GM18498 (cell line): ENCODE measurements around the gene S1PR4.
"Not testable (repeated sequence)": the region's sequence is repeated elsewhere in the genome, so short reads cannot be mapped to it uniquely, and the experiment has no call there.

Experiments
- ATAC-seq: cut with Tn5 transposase; IDR thresholded peaks from one replicate; pipeline ENCODE4 v1.9.1; 2021; ENCODE audit warnings: mild to moderate bottlenecking, moderate library complexity; ENCODE audit not compliant: unreplicated experiment

S1PR4 gene

GRCh38 chr19:3192684-3193083 lies 14.1 kb downstream of the S1PR4 start:
- no peak for ATAC-seq

DNA sequence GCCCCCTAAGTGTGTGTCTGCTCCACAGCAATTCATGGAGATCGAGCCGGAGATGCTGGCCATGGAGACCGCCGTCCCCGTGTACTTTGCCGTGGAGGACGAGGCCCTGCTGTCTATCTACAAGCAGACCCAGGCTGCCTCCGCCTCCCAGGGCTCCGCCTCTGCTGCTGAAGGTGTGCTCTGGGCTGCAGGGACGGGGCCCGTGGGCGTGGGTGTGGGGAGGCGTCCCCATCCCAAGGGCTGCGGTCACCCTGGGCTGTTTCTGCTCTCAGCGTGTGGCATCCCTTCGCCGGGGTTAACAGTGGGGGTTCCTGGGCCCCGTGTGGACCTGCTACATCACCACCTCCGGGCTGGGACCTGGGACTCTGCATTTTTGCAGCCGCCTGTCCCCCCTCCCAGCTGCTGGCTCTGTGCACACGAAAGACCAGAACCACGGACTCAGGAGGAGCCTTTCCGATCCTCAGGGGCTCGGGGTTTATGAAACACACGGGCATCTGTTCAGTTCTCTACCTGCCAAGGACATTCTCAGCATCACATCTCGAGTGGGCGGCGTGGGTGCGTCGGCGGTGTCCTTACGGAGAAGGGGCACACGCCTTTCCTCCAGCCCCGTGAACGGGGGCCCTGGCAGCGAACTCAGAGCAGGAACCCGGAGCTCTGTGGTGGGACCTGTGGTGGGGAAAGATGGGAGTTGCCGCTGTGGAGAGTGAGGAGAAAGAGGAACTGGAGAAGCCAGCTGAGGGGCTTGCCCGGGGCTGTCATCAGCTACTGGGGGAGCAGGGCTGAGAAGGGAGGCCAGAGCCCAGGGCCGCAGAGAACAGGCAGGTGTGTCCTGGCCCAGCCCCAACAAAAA lies 14.9 kb downstream of the S1PR4 start:
- ATAC-seq = no peak

DNA sequence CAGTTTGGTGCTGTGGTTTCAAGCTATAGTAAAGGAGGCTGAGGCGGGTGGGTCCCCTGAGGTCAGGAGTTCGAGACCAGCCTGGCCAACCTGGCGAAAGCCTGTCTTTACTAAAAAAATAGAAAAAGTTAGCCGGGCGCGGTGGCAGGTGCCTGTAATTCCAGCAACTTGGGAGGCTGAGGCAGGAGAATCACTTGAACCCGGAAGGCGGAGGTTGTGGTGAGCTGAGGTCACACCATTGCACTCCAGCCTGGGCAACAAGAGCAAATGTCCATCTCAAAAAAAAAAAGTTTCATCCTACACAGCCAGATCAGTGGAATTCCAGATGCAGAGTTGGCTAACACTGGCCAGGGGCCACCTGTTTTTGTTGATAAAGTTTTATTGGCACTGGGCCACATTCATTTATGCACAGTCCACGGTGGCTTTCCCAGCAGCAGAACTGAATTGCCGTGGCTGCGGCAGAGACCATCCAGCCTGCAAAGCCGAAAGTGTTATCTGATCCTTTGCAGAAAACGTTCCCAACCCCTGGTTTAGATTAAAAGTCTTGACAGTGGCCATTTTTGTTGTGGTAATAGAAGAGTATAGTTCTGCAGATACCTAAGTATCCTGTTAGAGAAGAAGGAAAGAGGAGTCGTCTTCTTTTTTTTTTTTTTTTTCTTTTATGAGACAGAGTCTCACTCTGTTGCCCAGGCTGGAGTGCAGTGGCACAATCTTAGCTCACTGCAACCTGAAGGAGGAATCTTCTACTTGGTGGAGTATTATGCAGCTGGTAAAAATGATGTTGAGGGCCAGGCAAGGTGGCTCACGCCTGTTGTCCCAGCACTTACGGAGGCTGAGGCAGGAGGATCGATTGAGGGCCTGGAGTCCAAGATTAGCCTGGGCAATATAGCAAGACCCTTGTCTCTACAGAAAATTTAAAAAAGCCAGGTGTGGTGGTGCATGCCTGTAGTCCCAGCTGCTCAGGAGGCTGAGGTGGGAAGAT lies 15.8 kb downstream of the S1PR4 start:
- ATAC-seq = no peak

- no peak for ATAC-seq
Measured at GRCh38 chr19:3196064-3196932, 17.7 kb downstream of the S1PR4 start.

DNA sequence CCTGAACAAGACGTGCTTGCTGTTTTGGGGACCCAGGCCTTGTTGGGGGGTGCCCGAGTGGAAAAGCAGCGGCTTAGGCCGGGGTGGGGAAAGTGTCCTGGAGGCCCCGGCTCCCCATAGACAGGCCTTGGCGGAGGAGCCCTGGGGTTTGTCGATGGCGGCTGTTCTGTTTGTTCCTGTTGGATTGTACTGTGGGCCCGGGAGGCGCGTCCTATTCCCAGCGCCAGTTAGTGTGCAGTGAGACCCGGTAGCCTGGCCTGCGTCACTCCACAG lies 18.3 kb downstream of the S1PR4 start:
- ATAC-seq = no peak

DNA sequence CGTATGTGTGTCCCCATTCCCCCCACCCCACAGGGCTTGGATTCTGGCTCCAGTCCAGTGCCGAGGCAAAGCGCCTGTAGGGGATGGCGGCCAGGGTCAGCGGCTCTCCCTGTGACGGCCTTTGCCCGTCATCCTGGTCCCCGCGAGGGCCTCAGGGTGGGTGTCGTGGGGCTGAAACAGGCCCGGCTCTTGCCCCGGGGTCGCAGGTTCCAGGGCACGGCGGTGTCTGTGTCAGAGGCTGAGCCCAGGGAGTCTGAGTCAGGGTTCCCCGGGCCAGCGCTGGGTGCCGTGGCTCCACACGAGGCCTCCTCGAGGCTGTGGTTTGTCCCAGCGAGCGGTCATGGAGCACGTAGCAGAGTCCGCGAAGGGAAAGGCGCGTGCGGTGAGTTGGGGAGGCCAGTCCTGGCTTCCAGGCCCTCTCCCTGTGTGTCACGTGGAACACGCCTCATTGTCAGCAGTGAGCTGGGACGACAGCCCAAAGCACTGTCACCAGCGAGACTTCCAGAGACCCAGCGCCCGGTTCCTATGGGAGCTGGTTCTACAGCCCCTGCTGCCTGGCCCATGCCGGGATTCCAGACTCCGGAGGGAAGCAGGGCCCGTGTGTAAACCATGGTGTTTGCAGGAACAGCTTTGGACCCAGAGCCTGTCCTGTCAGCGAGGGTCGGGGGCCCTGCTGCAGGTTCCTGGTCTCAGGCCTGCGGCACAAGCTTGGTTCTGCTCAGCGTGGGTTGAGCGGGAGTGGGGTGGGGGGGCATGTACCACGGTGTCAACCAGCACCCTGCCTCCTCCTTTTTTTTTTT lies 20.5 kb downstream of the S1PR4 start:
- no peak for ATAC-seq

DNA sequence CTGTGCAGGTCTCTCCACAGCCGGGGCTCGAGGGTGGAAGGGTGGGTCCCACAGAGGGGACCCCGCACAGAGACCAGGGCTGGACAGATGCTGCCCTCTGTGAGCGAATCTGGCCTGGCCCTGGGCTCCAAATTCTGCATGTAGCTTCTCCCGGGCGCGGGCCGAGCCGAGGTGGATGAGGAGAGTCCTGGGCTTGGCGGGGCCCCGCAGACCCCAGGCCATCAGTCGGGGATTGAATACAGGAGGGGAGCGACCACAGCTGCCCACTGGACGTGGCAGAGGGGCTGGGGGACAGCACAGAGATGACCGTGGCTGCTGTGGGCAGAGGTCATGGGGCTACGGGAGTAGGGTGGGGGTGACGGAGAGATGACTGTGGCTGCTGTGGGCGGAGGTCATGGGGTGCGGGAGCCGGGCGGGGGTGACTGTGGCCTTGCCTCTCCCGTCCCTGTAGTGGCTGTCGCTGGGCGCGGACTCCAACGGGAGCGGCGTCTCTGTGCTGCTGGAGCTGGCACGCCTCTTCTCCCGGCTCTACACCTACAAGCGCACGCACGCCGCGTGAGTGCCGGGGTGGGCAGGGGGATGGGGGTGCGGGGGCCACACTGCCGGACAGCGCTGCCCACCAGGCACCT lies 22.6 kb downstream of the S1PR4 start:
- no peak for ATAC-seq

- ATAC-seq = no peak
Measured at GRCh38 chr19:3201911-3202310, 23.3 kb downstream of the S1PR4 start.

- no peak for ATAC-seq
Measured at GRCh38 chr19:3202346-3202745, 23.8 kb downstream of the S1PR4 start.

DNA sequence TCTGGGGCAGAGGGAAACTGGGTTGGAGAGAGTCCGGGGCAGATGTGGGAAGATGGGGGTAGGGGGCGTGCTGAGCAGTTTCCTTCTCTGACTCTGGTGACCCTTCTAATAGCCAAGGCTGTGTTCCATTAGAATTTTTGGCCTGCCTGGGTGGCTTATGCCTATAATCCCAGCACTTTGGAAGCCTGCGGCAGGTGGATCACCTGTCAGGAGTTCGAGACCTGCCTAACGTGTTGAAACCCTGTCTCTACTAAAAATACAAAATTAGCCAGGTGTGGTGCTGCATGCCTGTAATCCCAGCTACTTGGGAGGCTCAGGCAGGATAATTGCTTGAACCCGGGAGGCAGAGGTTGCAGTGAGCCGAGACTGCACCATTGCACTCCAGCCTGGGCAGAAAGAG lies 24.3 kb downstream of the S1PR4 start:
- ATAC-seq = not testable (repeated sequence)

DNA sequence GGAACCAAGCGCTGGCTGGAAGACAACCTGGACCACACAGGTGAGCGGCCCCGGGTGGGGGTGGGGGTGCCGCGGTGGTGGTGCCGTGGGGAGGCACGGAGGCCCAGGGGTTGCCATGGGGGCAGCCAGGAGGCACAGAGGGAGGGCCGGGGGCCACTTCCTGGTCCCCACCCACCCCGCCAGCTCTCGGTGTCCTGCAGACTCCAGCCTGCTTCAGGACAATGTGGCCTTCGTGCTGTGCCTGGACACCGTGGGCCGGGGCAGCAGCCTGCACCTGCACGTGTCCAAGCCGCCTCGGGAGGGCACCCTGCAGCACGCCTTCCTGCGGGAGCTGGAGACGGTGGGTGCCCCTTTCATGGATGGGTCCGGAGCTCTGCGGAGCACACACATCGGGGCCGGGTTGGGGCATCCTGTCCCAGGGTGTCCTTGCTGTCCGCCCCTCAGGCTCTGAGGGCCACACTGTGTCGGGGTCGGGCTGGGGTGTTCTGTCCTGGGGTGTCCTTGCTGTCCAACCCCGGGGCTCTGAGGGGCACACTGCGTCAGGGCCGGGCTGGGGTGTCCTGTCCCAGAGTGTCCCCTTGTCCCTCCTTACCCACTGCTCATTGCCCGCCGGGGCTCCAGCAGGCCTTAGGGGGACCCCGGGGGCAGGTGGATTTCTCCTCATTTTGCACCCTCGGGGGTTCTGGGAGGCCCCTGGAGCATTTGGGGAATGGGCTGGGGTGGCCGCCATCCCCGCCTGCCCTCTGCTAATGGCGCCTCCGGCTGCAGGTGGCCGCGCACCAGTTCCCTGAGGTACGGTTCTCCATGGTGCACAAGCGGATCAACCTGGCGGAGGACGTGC lies 25.5 kb downstream of the S1PR4 start:
- no peak for ATAC-seq

DNA sequence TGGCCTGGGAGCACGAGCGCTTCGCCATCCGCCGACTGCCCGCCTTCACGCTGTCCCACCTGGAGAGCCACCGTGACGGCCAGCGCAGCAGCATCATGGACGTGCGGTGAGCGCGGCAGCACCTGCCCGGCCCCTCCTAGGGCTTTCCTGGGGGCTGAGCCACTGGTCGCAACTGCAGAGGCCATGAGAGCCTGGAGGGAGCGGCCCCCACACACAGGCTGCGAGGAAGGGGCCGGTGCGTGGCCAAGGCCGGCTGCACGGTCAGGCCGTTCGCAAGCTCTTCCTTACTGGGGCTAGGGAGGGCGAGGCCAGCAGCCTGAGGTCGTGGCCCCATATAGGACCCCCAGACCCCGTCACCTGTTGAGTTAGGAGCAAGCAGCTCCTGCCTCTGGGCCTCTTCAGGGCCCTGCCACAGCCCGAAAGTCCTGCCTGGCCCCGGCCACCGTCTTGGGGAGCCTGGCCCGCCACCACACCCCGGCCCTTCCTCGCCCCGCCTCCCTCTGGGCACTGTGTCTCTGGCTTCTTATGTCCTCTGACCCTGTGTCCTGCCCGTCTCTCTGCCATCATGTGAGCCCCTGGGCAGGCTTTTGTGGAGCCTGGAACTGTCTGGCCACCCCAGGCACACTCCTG lies 26.2 kb downstream of the S1PR4 start:
- ATAC-seq = no peak

GRCh38 chr19:3206216-3206953 lies 27.8 kb downstream of the S1PR4 start:
- ATAC-seq = no peak

- ATAC-seq = no peak
Measured at GRCh38 chr19:3207461-3208242, 29.1 kb downstream of the S1PR4 start.

DNA sequence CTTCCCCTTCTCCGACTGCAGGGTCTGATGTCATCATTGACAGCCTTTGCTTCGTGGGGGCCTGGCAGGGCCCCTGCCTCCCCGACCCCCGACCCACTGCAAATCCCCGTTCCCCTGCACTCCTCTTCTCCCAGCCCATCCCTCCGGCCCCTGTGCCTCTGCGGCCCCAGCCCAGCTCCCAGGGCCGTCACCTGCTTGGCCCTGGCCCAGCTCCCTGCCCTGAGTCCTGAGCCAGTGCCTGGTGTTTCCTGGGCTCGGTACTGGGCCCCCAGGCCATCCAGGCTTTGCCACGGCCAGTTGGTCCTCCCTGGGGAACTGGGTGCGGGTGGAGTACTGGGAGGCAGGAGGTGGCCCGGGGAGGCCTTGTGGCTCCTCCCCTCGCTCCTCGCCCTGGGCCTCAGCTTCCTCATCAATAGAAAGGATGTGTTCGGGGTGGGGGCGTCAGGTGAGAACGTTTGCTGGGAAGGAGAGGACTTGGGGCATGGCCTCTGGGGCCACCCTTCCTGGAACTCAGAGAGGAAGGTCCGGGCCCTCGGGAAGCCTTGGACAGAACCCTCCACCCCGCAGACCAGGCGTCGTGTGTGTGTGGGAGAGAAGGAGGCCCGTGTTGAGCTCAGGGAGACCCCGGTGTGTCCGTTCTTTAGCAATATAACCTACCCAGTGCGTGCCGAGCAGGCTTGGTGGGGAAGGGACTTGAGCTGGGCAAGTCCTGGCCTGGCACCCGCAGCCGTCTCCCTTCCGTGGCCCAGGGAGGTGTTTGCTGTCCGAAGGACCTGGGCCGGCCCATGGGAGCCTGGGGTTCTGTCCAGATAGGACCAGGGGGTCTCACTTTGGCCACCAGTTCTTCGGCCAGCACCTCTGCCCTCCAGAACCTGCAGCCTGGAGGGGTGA lies 30.0 kb downstream of the S1PR4 start:
- ATAC-seq = no peak
